ENCODE data around the gene G6PC1. TPM values are rescaled to one million over a fixed set of nuclear protein-coding genes. Genes with fewer than 3 reads are reported as not detected.

Gene G6PC1
- total and polyA plus RNA-seq, 2 of the 13 experiments (the other 11 are each of a cell fraction or from before 2014, with no cell fraction given), result 1.7 to 37.9 TPM

DNA sequence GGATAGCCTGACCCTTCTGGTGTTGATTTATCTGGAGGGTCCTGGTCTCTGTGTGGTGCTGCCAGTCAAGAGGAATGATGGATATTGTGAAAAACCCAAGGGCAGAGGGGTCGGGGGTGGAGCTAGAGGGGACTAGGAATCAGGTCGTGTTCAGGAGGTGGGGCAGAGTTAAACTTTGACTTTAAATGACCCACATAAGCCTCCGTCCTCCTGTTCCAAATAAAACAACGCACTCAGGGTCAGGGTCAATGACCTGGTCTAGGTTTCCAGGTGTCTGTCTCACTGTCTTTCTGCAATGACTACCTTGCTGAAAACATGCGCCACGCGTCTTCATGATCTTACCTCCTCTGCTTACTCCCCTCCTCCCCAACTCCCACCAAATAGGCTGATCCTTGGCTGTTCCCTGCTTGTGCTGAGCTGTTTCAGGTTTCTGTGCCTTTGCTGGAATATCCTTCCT, 34.9 kb upstream of the G6PC1 start (continued):
- TF ChIP-seq CSRNP1 (CRISPR knock-in tag; IDR thresholded peaks at IDR 0.05), result no peak
- no peak for TF ChIP-seq ZNF3 (CRISPR knock-in tag; IDR thresholded peaks at IDR 0.05)
- no peak; the same call in 1 of the 2 replicates for TF ChIP-seq POGZ (CRISPR knock-in tag; IDR thresholded peaks at IDR 0.05)
- TF ChIP-seq ZNF207 (IDR thresholded peaks at IDR 0.05; ENCODE audit: borderline replicate concordance), result no peak
- TF ChIP-seq ZNF33B (CRISPR knock-in tag; IDR thresholded peaks at IDR 0.05), result no peak
- no peak for TF ChIP-seq SMARCC2 (IDR thresholded peaks at IDR 0.05)
- TF ChIP-seq SIN3B (IDR thresholded peaks at IDR 0.05; ENCODE audit: low read length), result no peak
- TF ChIP-seq PLRG1 (conservative IDR thresholded peaks at IDR 0.05), result no peak
- TF ChIP-seq SMAD9 (CRISPR knock-in tag; IDR thresholded peaks at IDR 0.05), result no peak
- TF ChIP-seq SMAD1 (CRISPR knock-in tag; IDR thresholded peaks at IDR 0.05; ENCODE audit: borderline replicate concordance, low read depth), result no peak
- TF ChIP-seq, protein P1, sequence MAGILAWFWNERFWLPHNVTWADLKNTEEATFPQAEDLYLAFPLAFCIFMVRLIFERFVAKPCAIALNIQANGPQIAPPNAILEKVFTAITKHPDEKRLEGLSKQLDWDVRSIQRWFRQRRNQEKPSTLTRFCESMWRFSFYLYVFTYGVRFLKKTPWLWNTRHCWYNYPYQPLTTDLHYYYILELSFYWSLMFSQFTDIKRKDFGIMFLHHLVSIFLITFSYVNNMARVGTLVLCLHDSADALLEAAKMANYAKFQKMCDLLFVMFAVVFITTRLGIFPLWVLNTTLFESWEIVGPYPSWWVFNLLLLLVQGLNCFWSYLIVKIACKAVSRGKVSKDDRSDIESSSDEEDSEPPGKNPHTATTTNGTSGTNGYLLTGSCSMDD (CRISPR knock-in tag; IDR thresholded peaks at IDR 0.05), result no peak
- no peak for TF ChIP-seq MEIS2 (CRISPR knock-in tag; IDR thresholded peaks at IDR 0.05)
- TF ChIP-seq IKZF4 (CRISPR knock-in tag; IDR thresholded peaks at IDR 0.05; ENCODE audit: borderline replicate concordance, low read depth, not compliant biosample characterization), result no peak
- peak; percentile 97 for TF ChIP-seq NR2F6 (IDR thresholded peaks at IDR 0.05)
- TF ChIP-seq NR2F6 (CRISPR knock-in tag; IDR thresholded peaks at IDR 0.05), result peak; percentile 98
- TF ChIP-seq, protein P2, sequence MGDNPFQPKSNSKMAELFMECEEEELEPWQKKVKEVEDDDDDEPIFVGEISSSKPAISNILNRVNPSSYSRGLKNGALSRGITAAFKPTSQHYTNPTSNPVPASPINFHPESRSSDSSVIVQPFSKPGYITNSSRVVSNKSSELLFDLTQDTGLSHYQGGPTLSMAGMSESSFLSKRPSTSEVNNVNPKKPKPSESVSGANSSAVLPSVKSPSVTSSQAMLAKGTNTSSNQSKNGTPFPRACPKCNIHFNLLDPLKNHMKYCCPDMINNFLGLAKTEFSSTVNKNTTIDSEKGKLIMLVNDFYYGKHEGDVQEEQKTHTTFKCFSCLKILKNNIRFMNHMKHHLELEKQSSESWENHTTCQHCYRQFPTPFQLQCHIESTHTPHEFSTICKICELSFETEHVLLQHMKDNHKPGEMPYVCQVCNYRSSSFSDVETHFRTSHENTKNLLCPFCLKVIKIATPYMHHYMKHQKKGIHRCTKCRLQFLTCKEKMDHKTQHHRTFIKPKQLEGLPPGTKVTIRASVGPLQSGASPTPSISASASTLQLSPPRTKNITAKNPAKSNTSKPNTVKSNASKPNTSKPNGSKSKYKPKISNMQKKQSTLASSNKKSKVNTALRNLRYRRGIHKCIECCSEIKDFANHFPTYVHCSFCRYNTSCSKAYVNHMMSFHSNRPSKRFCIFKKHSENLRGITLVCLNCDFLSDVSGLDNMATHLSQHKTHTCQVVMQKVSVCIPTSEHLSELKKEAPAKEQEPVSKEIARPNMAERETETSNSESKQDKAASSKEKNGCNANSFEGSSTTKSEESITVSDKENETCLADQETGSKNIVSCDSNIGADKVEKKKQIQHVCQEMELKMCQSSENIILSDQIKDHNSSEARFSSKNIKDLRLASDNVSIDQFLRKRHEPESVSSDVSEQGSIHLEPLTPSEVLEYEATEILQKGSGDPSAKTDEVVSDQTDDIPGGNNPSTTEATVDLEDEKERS (CRISPR knock-in tag; IDR thresholded peaks at IDR 0.05), result no peak
- TF ChIP-seq U2AF2 (IDR thresholded peaks at IDR 0.05; ENCODE audit: low read depth, low read length), result no peak
- no peak; the same call in 1 of the 2 replicates for TF ChIP-seq KDM5B (CRISPR knock-in tag; IDR thresholded peaks at IDR 0.05; ENCODE audit: borderline replicate concordance)
- TF ChIP-seq ZMYM3 (CRISPR knock-in tag; IDR thresholded peaks at IDR 0.05), result no peak
- TF ChIP-seq HOXA9 (CRISPR knock-in tag; IDR thresholded peaks at IDR 0.05; ENCODE audit: borderline replicate concordance), result no peak
- TF ChIP-seq HNF4G (IDR thresholded peaks at IDR 0.05; ENCODE audit: borderline replicate concordance, low read depth, low read length), result peak; percentile 79; the same call in 1 of the 2 replicates
- no peak; the same call in 1 of the 2 replicates for TF ChIP-seq HNF4G (CRISPR knock-in tag; IDR thresholded peaks at IDR 0.05; ENCODE audit: borderline replicate concordance, low read depth)
- TF ChIP-seq ZNF781 (CRISPR knock-in tag; IDR thresholded peaks at IDR 0.05; ENCODE audit: borderline replicate concordance, not compliant biosample characterization), result no peak
- no peak for TF ChIP-seq ZNF749 (CRISPR knock-in tag; IDR thresholded peaks at IDR 0.05; ENCODE audit: borderline replicate concordance)
- TF ChIP-seq SAFB2 (CRISPR knock-in tag; IDR thresholded peaks at IDR 0.05; ENCODE audit: borderline replicate concordance, low read depth), result no peak; the same call in 1 of the 2 replicates
- TF ChIP-seq TERF1 (CRISPR knock-in tag; IDR thresholded peaks at IDR 0.05), result no peak

Measured in HepG2 (cell line).